Hematopoietic multipotent progenitor cell (in vitro differentiated cells): ENCODE measurements around the gene EXOC4. TPM values are rescaled to one million over a fixed set of nuclear protein-coding genes. Genes with fewer than 3 reads are reported as not detected.
A peak's percentile ranks its signal among the peaks of the same experiment; 100 is the strongest.
"Not testable (repeated sequence)": the region's sequence is repeated elsewhere in the genome, so short reads cannot be mapped to it uniquely, and the experiment has no call there.

Experiments used
- DNase-seq, 3 donors: peaks; one replicate each; pipeline ENCODE4 v3.0.0-alpha.2; 2011 to 2015; ENCODE audit warnings: low read depth in 2 of 3, low spot score in 2 of 3
- total RNA-seq: library from RNA; depleted of rRNA; stranded (reverse); fragments of >200 nt; gene quantifications from one replicate; pipeline ENCODE4 v1.2.3, GENCODE V29; 2012

EXOC4 gene
- total RNA-seq, 1 donor = 66.2 TPM

- no peak for DNase-seq
Observed at GRCh38 chr7:133601617-133602016, 348.7 kb downstream of the EXOC4 start.

- DNase-seq = no peak
Observed at GRCh38 chr7:133602291-133602690, 349.4 kb downstream of the EXOC4 start.

GRCh38 chr7:133606991-133607390 is 354.1 kb downstream of the EXOC4 start:
- no peak for DNase-seq

GRCh38 chr7:133609806-133610205 is 356.9 kb downstream of the EXOC4 start:
- no peak for DNase-seq

- DNase-seq = no peak
Observed at GRCh38 chr7:133611955-133612354, 359.1 kb downstream of the EXOC4 start.

- no peak for DNase-seq
Observed at GRCh38 chr7:133613250-133613790, 360.4 kb downstream of the EXOC4 start.

- DNase-seq = no peak
Observed at GRCh38 chr7:133614251-133614650, 361.4 kb downstream of the EXOC4 start.

- DNase-seq = no peak
Observed at GRCh38 chr7:133618970-133619369, 366.1 kb downstream of the EXOC4 start.

GRCh38 chr7:133619491-133619890 is 366.6 kb downstream of the EXOC4 start:
- no peak for DNase-seq

GRCh38 chr7:133623721-133624120 is 370.8 kb downstream of the EXOC4 start:
- DNase-seq = no peak

GRCh38 chr7:133625046-133625445 is 372.2 kb downstream of the EXOC4 start:
- no peak for DNase-seq

- DNase-seq = no peak
Observed at GRCh38 chr7:133629701-133630100, 376.8 kb downstream of the EXOC4 start.

- peak in 1 of 3 donors; percentile 12 for DNase-seq
Observed at GRCh38 chr7:133633055-133633454, 380.2 kb downstream of the EXOC4 start.

GRCh38 chr7:133635541-133635940 is 382.7 kb downstream of the EXOC4 start:
- DNase-seq = no peak

GRCh38 chr7:133638857-133639256 is 386.0 kb downstream of the EXOC4 start:
- no peak for DNase-seq

GRCh38 chr7:133641436-133641835 is 388.6 kb downstream of the EXOC4 start:
- DNase-seq = no peak

- no peak for DNase-seq
Observed at GRCh38 chr7:133642907-133643306, 390.0 kb downstream of the EXOC4 start.

GRCh38 chr7:133643652-133644051 is 390.8 kb downstream of the EXOC4 start:
- not testable (repeated sequence) for DNase-seq

- DNase-seq = peak in 2 of 3 donors; percentile 5 to 18
Observed at GRCh38 chr7:133645884-133646391, 393.1 kb downstream of the EXOC4 start.

GRCh38 chr7:133646472-133647315 is 393.8 kb downstream of the EXOC4 start:
- no peak for DNase-seq

- DNase-seq = no peak
Observed at GRCh38 chr7:133649593-133649992, 396.7 kb downstream of the EXOC4 start.

- no peak for DNase-seq
Observed at GRCh38 chr7:133650069-133650468, 397.2 kb downstream of the EXOC4 start.
